Tongue (tissue), 2 donors: Measurements from ENCODE around the gene SLC39A1. TPM values are rescaled to one million over a fixed set of nuclear protein-coding genes. Genes with fewer than 3 reads are reported as not detected.
A peak's percentile ranks its signal among the peaks of the same experiment; 100 is the strongest.

ENCODE experiments used
- DNase-seq: peaks from one replicate; pipeline ENCODE4 v3.0.0-alpha.2; 2015
- total RNA-seq: library from RNA; depleted of rRNA; stranded (reverse); fragments of >200 nt; gene quantifications from one replicate; pipeline ENCODE4 v1.2.3, GENCODE V29; 2014

Gene SLC39A1
- total RNA-seq, 1 donor from 2014 or later, result 59.3 TPM

- DNase-seq, result no peak
Observed at GRCh38 chr1:153953859-153954365, 9.4 kb downstream of the SLC39A1 start.

- DNase-seq, result no peak
Observed at GRCh38 chr1:153951801-153952200, 11.5 kb downstream of the SLC39A1 start.

GRCh38 chr1:153951183-153951582, 12.2 kb downstream of the SLC39A1 start:
- DNase-seq, result no peak

- peak; percentile 90 for DNase-seq
Observed at GRCh38 chr1:153946622-153947241, 16.6 kb downstream of the SLC39A1 start, which contains the start of gene DENND4B. TSS of gene DENND4B (minus strand) at chr1:153946718. CDS start at chr1:153944374, 2,344 bp downstream.

GRCh38 chr1:153945795-153946621, 17.3 kb downstream of the SLC39A1 start:
- peak; percentile 69 for DNase-seq

GRCh38 chr1:153945131-153945794, 18.1 kb downstream of the SLC39A1 start:
- DNase-seq, result peak; percentile 61

GRCh38 chr1:153944827-153945117, 18.6 kb downstream of the SLC39A1 start:
- DNase-seq, result no peak

GRCh38 chr1:153944005-153944826, 19.1 kb downstream of the SLC39A1 start:
- DNase-seq, result no peak

- no peak for DNase-seq
Observed at GRCh38 chr1:153942766-153943549, 20.4 kb downstream of the SLC39A1 start.

- DNase-seq, result no peak
Observed at GRCh38 chr1:153941826-153942725, 21.3 kb downstream of the SLC39A1 start.

GRCh38 chr1:153940756-153941155, 22.6 kb downstream of the SLC39A1 start:
- DNase-seq, result no peak

- DNase-seq, result no peak
Observed at GRCh38 chr1:153939476-153939875, 23.9 kb downstream of the SLC39A1 start.

GRCh38 chr1:153938996-153939395, 24.3 kb downstream of the SLC39A1 start:
- no peak for DNase-seq

GRCh38 chr1:153937331-153937730, 26.0 kb downstream of the SLC39A1 start:
- DNase-seq, result no peak

- no peak for DNase-seq
Observed at GRCh38 chr1:153936011-153936802, 27.1 kb downstream of the SLC39A1 start.

GRCh38 chr1:153934746-153935145, 28.6 kb downstream of the SLC39A1 start:
- DNase-seq, result no peak

GRCh38 chr1:153933955-153934354, 29.4 kb downstream of the SLC39A1 start:
- no peak for DNase-seq

GRCh38 chr1:153933430-153933829, 29.9 kb downstream of the SLC39A1 start:
- DNase-seq, result no peak
